ENCODE measurements around the gene SETD2.

Gene SETD2

DNA sequence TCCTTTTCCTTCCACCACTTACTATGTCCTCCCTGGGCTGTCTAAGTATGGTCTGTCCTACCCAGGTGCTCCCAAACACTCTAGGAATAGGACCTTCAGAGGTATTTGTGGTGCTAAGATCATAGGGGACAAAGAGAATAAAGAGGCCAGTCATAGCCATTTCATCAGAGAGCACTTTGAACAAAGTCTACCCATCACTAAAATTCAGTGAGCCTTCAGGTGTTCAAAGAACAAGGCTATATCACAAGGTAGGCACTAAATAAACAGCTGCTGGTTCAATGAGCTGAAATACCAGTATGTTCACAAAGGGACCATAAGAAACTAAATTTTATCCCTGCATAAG lies 145.7 kb downstream of the SETD2 start:
- H3K79me1 ChIP-seq (ENCODE audit: low read length): no peaks in the 10 kb centered on the region
- H3K4me3 ChIP-seq (ENCODE audit: low read length): no peak overlapping the region
- DNase-seq: no peak
- no peaks in the 10 kb centered on the region for H3K79me2 ChIP-seq (ENCODE audit: control insufficient read depth, insufficient read depth, low read length)
- H3K4me1 ChIP-seq (ENCODE audit: control insufficient read depth, low read depth, low read length): no peaks in the 10 kb centered on the region
- H3K56ac ChIP-seq (ENCODE audit: low read length): no peak overlapping the region
- H3K18ac ChIP-seq (ENCODE audit: low read length): no peak overlapping the region
- no peaks in the 10 kb centered on the region for H3K27me3 ChIP-seq (ENCODE audit: insufficient read depth, low read length, poor library complexity)
- H3K27ac ChIP-seq (ENCODE audit: low read depth, low read length): no peak overlapping the region
- H2BK120ac ChIP-seq (ENCODE audit: low read depth, low read length): no peak overlapping the region
- peaks cover 3% of the 10 kb centered on the region for H3K36me3 ChIP-seq (ENCODE audit: control insufficient read depth, insufficient read depth, low read length)
- no peak overlapping the region for H4K8ac ChIP-seq (ENCODE audit: low read depth, low read length)
- H4K5ac ChIP-seq (ENCODE audit: low read length): no peak overlapping the region
- no peak overlapping the region for H2BK15ac ChIP-seq (replicated peaks; ENCODE audit: low read depth)
- H3K4me2 ChIP-seq (ENCODE audit: low read length): no peak overlapping the region
- H2AK5ac ChIP-seq (ENCODE audit: low read length): no peak overlapping the region
- H2BK5ac ChIP-seq (ENCODE audit: low read length): no peak overlapping the region
- no peak overlapping the region for H3K4ac ChIP-seq (ENCODE audit: low read depth, low read length)
- no peak overlapping the region for H3K23ac ChIP-seq (ENCODE audit: low read length)
- H3K9ac ChIP-seq (ENCODE audit: low read length): no peak overlapping the region

DNA sequence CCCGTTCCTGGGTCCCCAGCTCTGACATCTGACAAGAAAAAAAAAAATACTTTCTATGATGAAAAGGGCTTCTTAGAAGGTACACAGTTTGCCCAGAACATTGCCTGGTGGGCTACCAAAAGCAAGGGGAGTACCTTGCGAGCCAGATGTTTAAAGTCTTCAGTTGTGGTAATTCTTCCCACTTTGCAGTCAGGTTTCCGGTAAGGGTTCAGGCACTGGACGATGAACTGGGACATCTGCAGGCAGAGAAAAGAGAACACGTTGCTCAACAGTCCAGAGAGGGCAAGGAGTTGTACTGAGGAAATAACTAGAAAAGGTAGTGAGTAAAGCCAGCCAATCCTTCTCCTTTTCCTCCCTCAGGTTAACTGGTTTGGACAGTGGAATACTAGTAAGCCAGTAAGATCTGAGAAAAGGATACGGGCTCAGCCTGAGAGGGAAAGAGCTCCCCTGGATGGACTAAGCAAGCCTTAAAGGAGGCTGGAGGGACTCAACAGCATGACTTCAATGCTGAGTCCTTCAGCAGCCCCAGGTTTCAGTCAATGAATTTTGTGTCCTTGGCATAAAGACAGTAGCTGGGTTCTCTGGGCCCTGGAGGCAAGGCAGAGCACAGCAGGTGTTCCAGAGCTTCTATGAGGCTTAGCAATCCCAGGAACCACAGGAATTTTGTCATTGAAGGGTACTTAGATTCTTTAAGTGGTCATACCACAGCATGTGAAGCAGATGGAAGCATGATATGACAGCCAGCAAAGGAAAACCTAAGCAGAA lies 146.2 kb downstream of the SETD2 start:
- Histone ChIP-seq H2BK120ac (ENCODE audit: low read depth, low read length) (no peak overlapping the region), H3K36me3 (ENCODE audit: control insufficient read depth, insufficient read depth, low read length) (peaks cover 3% of the 10 kb centered on the region), H2BK5ac (ENCODE audit: low read length) (no peak overlapping the region), H3K27ac (ENCODE audit: low read depth, low read length) (no peak overlapping the region), H4K5ac (ENCODE audit: low read length) (no peak overlapping the region), H2AK5ac (ENCODE audit: low read length) (no peak overlapping the region), H2BK15ac (replicated peaks; ENCODE audit: low read depth) (no peak overlapping the region), H3K9ac (ENCODE audit: low read length) (no peak overlapping the region), H3K4me2 (ENCODE audit: low read length) (no peak overlapping the region), H3K4me3 (ENCODE audit: low read length) (no peak overlapping the region), H3K23ac (ENCODE audit: low read length) (no peak overlapping the region), H3K79me1 (ENCODE audit: low read length) (no peaks in the 10 kb centered on the region), H3K79me2 (ENCODE audit: control insufficient read depth, insufficient read depth, low read length) (no peaks in the 10 kb centered on the region), H4K8ac (ENCODE audit: low read depth, low read length) (no peak overlapping the region), H3K4me1 (ENCODE audit: control insufficient read depth, low read depth, low read length) (no peaks in the 10 kb centered on the region), H3K56ac (ENCODE audit: low read length) (no peak overlapping the region), H3K18ac (ENCODE audit: low read length) (no peak overlapping the region), H3K27me3 (ENCODE audit: insufficient read depth, low read length, poor library complexity) (no peaks in the 10 kb centered on the region), H3K4ac (ENCODE audit: low read depth, low read length) (no peak overlapping the region)
- WGBS (ENCODE audit: extremely low coverage, insufficient coverage, low lambda C conversion rate): no CpG with 5 or more reads among the region's 6 CpGs
- peak; percentile 94 for DNase-seq

DNA sequence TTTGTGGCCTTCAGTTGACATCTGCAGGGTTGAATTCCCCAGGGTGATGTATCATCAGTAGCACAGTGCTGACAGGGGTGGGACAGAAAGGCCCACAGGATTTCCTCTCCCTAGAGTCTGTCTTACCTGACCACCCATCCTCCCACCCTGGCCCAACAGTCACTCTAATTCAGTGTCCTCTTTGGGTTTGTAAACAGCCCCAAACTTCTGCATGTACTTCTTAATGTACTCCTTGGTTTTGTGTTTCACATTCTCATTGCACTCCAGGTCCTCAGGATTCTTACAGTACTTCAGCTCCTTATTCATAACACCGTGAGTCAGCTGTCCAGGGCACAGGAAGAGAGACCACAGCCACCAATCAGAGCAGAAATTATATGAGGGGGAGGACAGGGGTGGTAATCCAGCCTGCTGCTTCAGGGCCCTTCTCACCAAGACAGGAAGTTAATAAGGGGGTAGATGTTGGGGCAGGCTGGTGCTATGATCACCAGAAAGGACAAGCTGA lies 146.9 kb downstream of the SETD2 start:
- no peak overlapping the region for H2BK15ac ChIP-seq (replicated peaks; ENCODE audit: low read depth)
- no peak overlapping the region for H3K4ac ChIP-seq (ENCODE audit: low read depth, low read length)
- no peaks in the 10 kb centered on the region for H3K27me3 ChIP-seq (ENCODE audit: insufficient read depth, low read length, poor library complexity)
- H3K56ac ChIP-seq (ENCODE audit: low read length): no peak overlapping the region
- H3K36me3 ChIP-seq (ENCODE audit: control insufficient read depth, insufficient read depth, low read length): peaks cover 3% of the 10 kb centered on the region
- no CpG with 5 or more reads among the region's 1 CpG for WGBS (ENCODE audit: extremely low coverage, insufficient coverage, low lambda C conversion rate)
- no peak overlapping the region for H2BK5ac ChIP-seq (ENCODE audit: low read length)
- no peaks in the 10 kb centered on the region for H3K79me2 ChIP-seq (ENCODE audit: control insufficient read depth, insufficient read depth, low read length)
- H3K4me2 ChIP-seq (ENCODE audit: low read length): no peak overlapping the region
- no peak overlapping the region for H2AK5ac ChIP-seq (ENCODE audit: low read length)
- H3K4me3 ChIP-seq (ENCODE audit: low read length): no peak overlapping the region
- H3K4me1 ChIP-seq (ENCODE audit: control insufficient read depth, low read depth, low read length): no peaks in the 10 kb centered on the region
- DNase-seq: no peak
- H3K9ac ChIP-seq (ENCODE audit: low read length): no peak overlapping the region
- H3K79me1 ChIP-seq (ENCODE audit: low read length): no peaks in the 10 kb centered on the region
- H3K23ac ChIP-seq (ENCODE audit: low read length): no peak overlapping the region
- H4K5ac ChIP-seq (ENCODE audit: low read length): no peak overlapping the region
- H4K8ac ChIP-seq (ENCODE audit: low read depth, low read length): no peak overlapping the region
- no peak overlapping the region for H3K18ac ChIP-seq (ENCODE audit: low read length)
- no peak overlapping the region for H3K27ac ChIP-seq (ENCODE audit: low read depth, low read length)
- no peak overlapping the region for H2BK120ac ChIP-seq (ENCODE audit: low read depth, low read length)

DNA sequence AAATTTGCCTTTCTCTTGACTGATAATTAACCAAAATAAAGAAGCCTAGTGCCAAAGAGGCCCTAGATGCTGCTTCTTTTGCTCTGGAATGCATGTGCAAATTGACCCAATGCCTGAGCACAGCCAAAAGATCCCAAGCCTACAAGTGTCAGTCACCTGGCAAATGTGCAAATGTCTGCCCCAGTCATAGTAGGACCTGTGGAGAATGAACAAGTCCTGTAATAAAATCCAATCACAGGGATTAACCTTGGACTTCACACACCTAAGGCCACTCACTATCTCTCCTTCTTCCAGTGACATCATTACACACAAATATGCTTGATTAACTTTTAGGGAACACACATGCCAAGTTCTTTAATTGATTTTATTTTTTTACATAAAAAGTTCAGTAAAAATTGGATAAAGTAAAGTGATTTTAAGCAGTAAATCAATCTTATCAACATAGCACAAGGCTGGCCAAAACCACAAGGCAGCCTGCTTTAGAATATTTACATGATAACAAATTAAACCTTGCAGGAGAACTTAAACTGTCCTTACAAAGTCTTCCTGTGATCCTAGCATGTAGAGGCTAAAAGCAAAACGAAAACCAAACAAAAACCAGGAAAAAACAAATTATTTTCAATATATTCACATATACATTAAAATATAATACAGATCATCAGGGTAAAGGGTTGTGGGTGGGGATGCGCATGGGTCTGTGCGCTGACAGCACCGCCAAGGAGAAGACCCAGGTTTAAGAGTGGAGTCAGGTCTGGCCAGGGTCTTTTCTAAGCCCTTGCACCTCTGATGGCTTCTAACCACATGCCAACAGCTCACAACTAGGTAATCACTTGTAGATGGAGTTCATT lies 147.6 kb downstream of the SETD2 start:
- no peak for DNase-seq
- Histone ChIP-seq H2BK5ac (ENCODE audit: low read length) (no peak overlapping the region), H4K8ac (ENCODE audit: low read depth, low read length) (no peak overlapping the region)

DNA sequence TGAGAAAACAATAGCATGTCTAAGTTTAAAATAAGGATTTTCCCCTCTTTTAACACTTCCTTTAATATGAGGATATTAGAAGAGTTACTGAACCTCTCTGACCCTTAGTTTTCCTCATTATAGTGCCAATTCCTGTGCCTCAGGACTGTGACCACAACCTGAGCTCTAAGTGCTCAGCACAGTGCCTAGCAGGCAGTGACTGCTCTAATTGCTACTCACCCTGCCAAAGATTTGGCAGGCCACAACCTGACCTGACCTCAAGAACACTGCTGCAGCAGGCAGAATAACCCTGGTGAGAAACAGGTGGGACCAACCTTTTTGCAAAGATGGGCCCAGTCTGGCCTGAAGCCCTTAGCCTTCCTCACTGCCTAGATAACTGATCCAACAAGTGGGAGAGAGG lies 148.8 kb downstream of the SETD2 start:
- Histone ChIP-seq H4K8ac (ENCODE audit: low read depth, low read length) (no peak overlapping the region), H3K4me3 (ENCODE audit: low read length) (no peak overlapping the region), H3K27me3 (ENCODE audit: insufficient read depth, low read length, poor library complexity) (no peaks in the 10 kb centered on the region), H2AK5ac (ENCODE audit: low read length) (no peak overlapping the region), H2BK120ac (ENCODE audit: low read depth, low read length) (no peak overlapping the region), H3K4me2 (ENCODE audit: low read length) (no peak overlapping the region), H3K36me3 (ENCODE audit: control insufficient read depth, insufficient read depth, low read length) (peaks cover 3% of the 10 kb centered on the region), H3K79me2 (ENCODE audit: control insufficient read depth, insufficient read depth, low read length) (no peaks in the 10 kb centered on the region), H3K9ac (ENCODE audit: low read length) (no peak overlapping the region), H3K79me1 (ENCODE audit: low read length) (no peaks in the 10 kb centered on the region), H4K5ac (ENCODE audit: low read length) (no peak overlapping the region), H3K18ac (ENCODE audit: low read length) (no peak overlapping the region), H3K27ac (ENCODE audit: low read depth, low read length) (no peak overlapping the region), H3K4ac (ENCODE audit: low read depth, low read length) (no peak overlapping the region), H2BK5ac (ENCODE audit: low read length) (no peak overlapping the region), H3K56ac (ENCODE audit: low read length) (no peak overlapping the region), H2BK15ac (replicated peaks; ENCODE audit: low read depth) (no peak overlapping the region), H3K4me1 (ENCODE audit: control insufficient read depth, low read depth, low read length) (no peaks in the 10 kb centered on the region), H3K23ac (ENCODE audit: low read length) (no peak overlapping the region)
- DNase-seq: no peak

More for the DNA sequence above, 147.6 kb downstream of the SETD2 start:
- H3K79me1 ChIP-seq (ENCODE audit: low read length): no peaks in the 10 kb centered on the region
- no peak overlapping the region for H2AK5ac ChIP-seq (ENCODE audit: low read length)
- no peak overlapping the region for H3K4me2 ChIP-seq (ENCODE audit: low read length)
- no peak overlapping the region for H4K5ac ChIP-seq (ENCODE audit: low read length)
- H3K27me3 ChIP-seq (ENCODE audit: insufficient read depth, low read length, poor library complexity): no peaks in the 10 kb centered on the region
- H3K27ac ChIP-seq (ENCODE audit: low read depth, low read length): no peak overlapping the region
- H3K36me3 ChIP-seq (ENCODE audit: control insufficient read depth, insufficient read depth, low read length): peaks cover 3% of the 10 kb centered on the region
- no peak overlapping the region for H3K4ac ChIP-seq (ENCODE audit: low read depth, low read length)
- no peak overlapping the region for H3K56ac ChIP-seq (ENCODE audit: low read length)
- H3K4me1 ChIP-seq (ENCODE audit: control insufficient read depth, low read depth, low read length): no peaks in the 10 kb centered on the region
- no peak overlapping the region for H2BK15ac ChIP-seq (replicated peaks; ENCODE audit: low read depth)
- no peak overlapping the region for H2BK120ac ChIP-seq (ENCODE audit: low read depth, low read length)
- no peak overlapping the region for H3K23ac ChIP-seq (ENCODE audit: low read length)
- no CpG with 5 or more reads among the region's 4 CpGs for WGBS (ENCODE audit: extremely low coverage, insufficient coverage, low lambda C conversion rate)
- no peak overlapping the region for H3K18ac ChIP-seq (ENCODE audit: low read length)
- H3K9ac ChIP-seq (ENCODE audit: low read length): no peak overlapping the region
- no peak overlapping the region for H3K4me3 ChIP-seq (ENCODE audit: low read length)
- no peaks in the 10 kb centered on the region for H3K79me2 ChIP-seq (ENCODE audit: control insufficient read depth, insufficient read depth, low read length)

Data from mesendoderm (in vitro differentiated cells).